CD4-positive, alpha-beta T cell treated with Interleukin-1 beta for 1 hour (primary cell): ENCODE measurements around the gene RPS6KC1.
"Not testable (repeated sequence)": the region's sequence is repeated elsewhere in the genome, so short reads cannot be mapped to it uniquely, and the experiment has no call there.

Experiments used
- DNase-seq, 2 donors: peaks; one replicate each; pipeline ENCODE4 v3.0.0-alpha.2; 2020 to 2022

The RPS6KC1 gene

DNA sequence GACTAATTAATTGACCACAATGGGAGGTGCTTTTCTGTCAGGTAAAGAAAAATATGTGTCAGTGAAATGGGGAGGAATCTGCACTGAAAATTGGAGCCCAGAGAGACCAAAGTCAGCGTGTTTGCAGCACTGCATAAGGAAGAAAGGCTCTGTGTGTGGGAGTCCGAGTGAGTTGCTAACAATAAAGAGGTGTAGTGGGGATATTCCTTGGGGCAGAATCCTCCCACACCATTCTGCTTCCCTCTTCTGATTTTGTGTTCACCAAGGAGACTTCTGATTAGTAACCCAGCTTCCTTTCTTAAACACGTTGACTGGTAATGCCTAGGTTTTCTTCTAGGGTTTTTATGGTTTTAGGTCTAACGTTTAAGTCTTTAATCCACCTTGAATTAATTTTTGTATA, 240.5 kb downstream of the RPS6KC1 start:
- no peak for DNase-seq

DNA sequence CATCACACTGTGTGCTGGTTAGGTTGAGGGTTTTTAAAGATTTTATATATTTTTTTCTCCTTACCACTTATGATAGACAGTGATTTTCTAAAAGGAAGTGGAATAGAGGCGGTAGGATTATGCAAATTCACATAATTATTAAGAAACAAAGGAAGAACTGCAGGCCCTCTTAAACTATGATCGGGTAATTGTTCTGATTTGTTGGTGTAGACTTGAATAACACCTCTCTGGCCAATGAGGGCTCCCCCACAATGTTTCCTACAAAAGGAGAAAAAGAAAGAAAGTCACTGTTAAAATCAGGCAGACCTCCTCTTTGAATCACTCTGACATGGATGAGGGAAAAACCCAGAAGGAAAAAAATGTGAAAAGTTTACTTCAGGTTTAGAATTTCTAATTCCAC, 241.6 kb downstream of the RPS6KC1 start:
- DNase-seq: no peak

DNA sequence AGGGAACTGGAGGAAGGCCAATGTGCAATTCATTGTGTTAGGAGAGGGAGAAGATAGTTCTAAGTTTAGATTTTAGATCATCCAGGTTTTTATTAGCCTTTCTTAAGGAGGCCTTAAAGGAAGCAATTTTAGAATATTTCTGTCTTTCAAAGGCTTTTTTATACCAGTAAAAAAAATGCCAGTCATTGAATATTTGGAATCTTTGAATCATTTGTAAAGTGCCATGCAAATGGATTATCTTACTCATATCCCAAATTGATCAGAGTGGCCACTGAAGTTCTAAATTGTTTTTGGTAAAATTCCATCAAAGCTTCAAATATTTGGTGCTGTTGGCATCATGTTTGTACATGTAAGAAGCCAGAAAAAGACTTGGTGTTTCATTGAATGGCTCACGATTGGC, 244.8 kb downstream of the RPS6KC1 start:
- DNase-seq: no peak

- no peak for DNase-seq
Measured at GRCh38 chr1:213296558-213296957, 245.5 kb downstream of the RPS6KC1 start.

GRCh38 chr1:213297021-213297420, 246.0 kb downstream of the RPS6KC1 start:
- no peak for DNase-seq

DNA sequence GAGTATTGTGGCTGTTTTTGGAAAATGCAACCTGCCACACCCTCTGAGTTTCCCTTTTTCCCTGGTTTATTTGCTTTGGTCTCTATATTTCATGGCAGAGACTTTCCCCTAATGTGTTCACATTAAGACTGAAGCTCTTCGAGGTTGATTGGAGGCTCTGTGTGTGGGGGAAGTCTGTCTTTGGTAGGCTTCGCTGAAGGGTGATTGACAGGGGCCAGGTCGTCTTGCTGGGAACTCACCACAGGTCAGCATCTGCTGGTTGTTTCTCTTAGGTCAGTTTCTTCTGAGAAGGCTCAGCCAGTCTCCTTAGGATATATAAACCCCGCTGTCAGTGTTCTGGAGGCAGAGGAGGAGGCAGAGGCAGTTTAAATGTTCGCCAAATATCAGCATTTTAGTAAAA, 249.4 kb downstream of the RPS6KC1 start:
- DNase-seq: no peak

DNA sequence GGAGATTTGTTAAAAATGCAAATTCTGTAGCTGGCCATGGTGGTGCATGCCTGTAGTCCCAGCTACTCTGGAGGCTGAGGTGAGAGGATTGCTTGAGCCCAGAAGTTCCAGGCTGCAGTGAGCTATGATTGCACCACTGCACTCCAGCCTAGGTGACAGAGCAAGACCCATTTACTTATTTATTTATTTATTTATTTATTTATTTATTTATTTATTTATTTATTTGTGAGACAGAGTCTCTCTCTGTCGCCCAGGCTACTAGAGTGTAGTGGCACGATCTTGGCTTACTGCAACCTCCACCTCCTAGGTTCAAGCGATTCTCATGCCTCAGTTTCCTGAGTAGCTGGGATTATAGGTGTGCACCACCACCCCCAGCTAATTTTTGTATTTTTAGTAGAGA, 250.5 kb downstream of the RPS6KC1 start:
- not testable (repeated sequence) for DNase-seq

- DNase-seq: no peak
Measured at GRCh38 chr1:213303286-213303685, 252.2 kb downstream of the RPS6KC1 start.

DNA sequence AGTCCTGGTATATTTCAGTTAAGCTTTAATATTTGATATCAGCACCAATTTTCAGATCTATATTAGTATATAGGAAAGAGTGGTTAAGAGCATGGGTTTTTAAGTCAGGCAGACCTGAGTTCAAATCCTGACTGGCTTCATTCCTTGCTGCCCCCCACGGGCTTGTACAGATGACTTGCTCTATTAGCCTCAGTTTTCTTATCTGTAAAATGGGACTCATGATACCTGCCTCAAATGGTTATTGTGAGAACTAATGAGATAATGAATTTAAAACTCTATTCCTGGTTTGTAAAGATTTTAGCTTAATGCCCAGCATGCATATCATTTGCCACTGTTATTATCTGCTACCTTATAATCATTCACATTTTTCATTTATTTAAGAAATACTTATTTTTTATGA, 264.5 kb downstream of the RPS6KC1 start:
- no peak for DNase-seq

- not testable (repeated sequence) for DNase-seq
Measured at GRCh38 chr1:213318458-213318857, 267.4 kb downstream of the RPS6KC1 start.

DNA sequence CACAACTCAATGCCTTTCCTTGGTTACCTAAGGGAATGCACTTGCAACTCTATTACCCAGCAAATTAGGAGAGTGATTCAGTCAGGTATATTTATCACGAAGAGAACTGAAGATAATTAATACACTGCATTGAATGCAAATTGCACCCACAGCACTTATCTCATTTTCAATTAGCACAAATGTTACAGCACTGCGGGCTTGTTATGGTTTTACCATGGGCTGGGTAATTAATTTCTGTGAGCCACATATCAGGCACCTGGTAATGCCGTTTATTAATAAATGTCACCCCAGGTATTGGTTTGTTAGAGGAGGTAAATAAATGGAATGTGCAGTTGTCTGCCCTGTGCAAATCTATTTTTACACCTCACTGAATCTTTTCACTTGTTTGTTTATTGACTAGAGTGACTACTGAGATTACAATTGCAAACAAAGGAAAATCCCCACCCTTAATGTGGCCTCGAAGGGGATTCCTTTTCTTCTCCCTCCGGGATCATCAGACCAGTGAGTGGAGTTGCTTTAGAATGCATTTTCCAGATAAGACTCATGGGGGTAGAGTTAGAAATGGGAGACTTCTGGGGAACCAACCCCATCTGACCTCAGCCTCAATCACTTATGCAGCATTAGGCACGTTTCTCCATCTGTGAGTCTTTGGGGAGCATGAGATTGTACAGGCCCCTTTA, 269.3 kb downstream of the RPS6KC1 start:
- DNase-seq: no peak
